ENCODE measurements around the gene MED27. TPM values are rescaled to one million over a fixed set of nuclear protein-coding genes. Genes with fewer than 3 reads are reported as not detected.

The MED27 gene
- total and polyA plus RNA-seq, 2 of the 8 experiments (the other 6 are each of a cell fraction or from before 2014, with no cell fraction given) = 29.9 to 56.5 TPM

DNA sequence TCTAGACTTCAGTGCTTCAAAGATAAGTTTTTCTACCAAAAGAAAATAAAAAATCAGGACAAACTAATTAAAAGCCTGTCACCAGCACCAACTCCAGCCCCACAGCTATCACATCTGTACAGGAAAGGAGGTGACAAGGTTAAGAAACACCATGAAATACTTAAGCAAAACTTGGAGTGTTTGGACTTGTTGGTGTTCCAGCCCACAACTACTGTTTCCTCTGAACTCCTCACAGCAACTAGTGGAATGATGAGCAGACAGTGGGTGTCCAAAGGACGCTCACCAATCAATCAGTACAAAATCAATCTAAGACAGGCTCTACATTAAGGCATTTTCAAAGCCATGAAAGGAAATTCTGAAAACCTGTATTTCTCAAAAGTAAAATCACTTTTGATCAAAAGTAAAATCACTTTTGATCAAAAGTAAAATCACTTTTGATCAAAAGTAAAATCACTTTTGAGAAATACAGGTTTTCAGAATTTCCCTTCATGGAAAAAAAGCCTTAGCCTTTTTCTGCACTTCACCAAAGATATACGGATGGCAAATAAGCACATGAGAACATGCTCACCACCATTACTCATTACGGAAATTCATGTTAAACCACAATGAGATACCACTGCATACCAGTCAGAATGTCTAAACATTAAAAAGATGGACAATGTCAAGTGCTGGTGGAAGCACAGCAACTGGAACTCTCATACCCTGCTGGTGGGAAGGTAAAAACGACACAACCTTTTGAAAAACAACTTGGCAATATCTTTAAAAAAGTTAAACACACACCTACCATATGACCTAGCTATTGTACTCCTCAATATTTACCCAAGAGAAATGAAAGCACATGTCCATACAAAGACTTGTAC lies 79.7 kb downstream of the MED27 start:
- Histone ChIP-seq H2BK20ac (ENCODE audit: low read length) (no peak overlapping the region), H3K27ac (ENCODE audit: low read depth, low read length) (no peak overlapping the region), H3K4me2 (ENCODE audit: insufficient read depth in 1 of 2, low read depth in 2 of 2, low read length in 2 of 2) (no peak overlapping the region), H2BK15ac (ENCODE audit: low read length) (no peak overlapping the region), H3K18ac (ENCODE audit: extremely low read depth, low read length) (no peak overlapping the region), H3K4me1 (replicated peaks in 1 of 4; ENCODE audit: control insufficient read depth in 3 of 4, insufficient read depth in 4 of 4, low read length in 3 of 4) (peaks cover 4 to 23% (median 13%) of the 10 kb centered on the region in 4 experiments), H3K9ac (replicated peaks in 1 of 4; ENCODE audit: extremely low read depth in 1 of 4, low read depth in 3 of 4, low read length in 3 of 4) (no peak overlapping the region), H4K5ac (ENCODE audit: insufficient read length, low read depth, low read length) (no peak overlapping the region), H3K4ac (replicated peaks; ENCODE audit: insufficient read length, low read depth, low read length) (no peak overlapping the region), H2AK5ac (ENCODE audit: low read depth, low read length) (no peak overlapping the region), H4K8ac (ENCODE audit: extremely low read depth, insufficient read depth, low read length) (no peak overlapping the region), H3K9me3 (ENCODE audit: insufficient read depth in 2 of 2, low read depth in 1 of 2, low read length in 1 of 2) (no peaks in the 10 kb centered on the region), H2BK5ac (ENCODE audit: low read depth, low read length) (no peak overlapping the region), H3K36me3 (ENCODE audit: control insufficient read depth in 2 of 4, insufficient read depth in 4 of 4, low read length in 3 of 4) (no peaks in the 10 kb centered on the region; a peak in 1 of 8 replicates), H3K4me3 (ENCODE audit: extremely low read depth in 1 of 4, insufficient read depth in 2 of 4, low read depth in 3 of 4, low read length in 4 of 4) (no peak overlapping the region), H2BK120ac (replicated peaks; ENCODE audit: low read depth, low read length) (no peak overlapping the region), H2BK12ac (ENCODE audit: low read depth, low read length) (no peak overlapping the region), H3K23me2 (ENCODE audit: low read depth, low read length) (no peaks in the 10 kb centered on the region), H3K27me3 (replicated peaks in 1 of 4; ENCODE audit: control insufficient read depth in 3 of 4, extremely low read depth in 1 of 4, insufficient read depth in 3 of 4, low read length in 3 of 4) (no peaks in the 10 kb centered on the region), H4K20me1 (replicated peaks in 1 of 2; ENCODE audit: control insufficient read depth in 1 of 2, insufficient read depth in 2 of 2, low read length in 2 of 2) (no peaks in the 10 kb centered on the region), H2AFZ (ENCODE audit: low read length) (no peak overlapping the region), H3K79me2 (ENCODE audit: control insufficient read depth in 1 of 2, insufficient read depth in 2 of 2, low read length in 2 of 2) (peaks cover 0 to 13% of the 10 kb centered on the region in 2 experiments; a peak in 2 of 4 replicates), H3K56ac (replicated peaks; ENCODE audit: insufficient read length, low read depth, low read length) (no peak overlapping the region), H4K91ac (replicated peaks; ENCODE audit: insufficient read length, low read length) (no peak overlapping the region), H3K23ac (ENCODE audit: insufficient read length) (no peak overlapping the region), H3K79me1 (ENCODE audit: low read depth, low read length) (peaks cover 4% of the 10 kb centered on the region; the same call in 1 of the 2 replicates), H3K14ac (ENCODE audit: insufficient read length) (no peak overlapping the region)
- ChIA-PET CTCF (ENCODE audit: partially characterized antibody) (interaction anchor here (1.3 kb wide), 1 partner anchor 261 kb away, joined by 3 read pairs; no protein-coding TSS in a partner anchor), POLR2A (ENCODE audit: partially characterized antibody) (no interaction called here)
- no peak for FAIRE-seq
- DNase-seq (ENCODE audit: low read depth in 1 of 2, low spot score in 2 of 2) = no peak
- TF ChIP-seq CBX5 (IDR thresholded peaks at IDR 0.05; ENCODE audit: low read depth, low read length) (no peak), GABPA (IDR thresholded peaks at IDR 0.05; ENCODE audit: borderline replicate concordance, insufficient read depth, low read length) (no peak), NANOG (IDR thresholded peaks at IDR 0.05; ENCODE audit: insufficient read depth, low read depth, low read length, poor library complexity, severe bottlenecking) (no peak), EZH2 (IDR thresholded peaks at IDR 0.05; ENCODE audit: low read depth, low read length, severe bottlenecking) (no peak), HDAC6 (IDR thresholded peaks at IDR 0.05; ENCODE audit: low read depth, low read length) (no peak), TAF1 (IDR thresholded peaks at IDR 0.05; ENCODE audit: low read depth, low read length) (no peak), BRCA1 (IDR thresholded peaks at IDR 0.05; ENCODE audit: low read depth, low read length) (no peak), CBX8 (IDR thresholded peaks at IDR 0.05; ENCODE audit: borderline replicate concordance, low read depth, low read length) (no peak), SP1 (IDR thresholded peaks at IDR 0.05; ENCODE audit: low read depth, low read length) (no peak), PHF8 (conservative IDR thresholded peaks at IDR 0.05; ENCODE audit: low read depth, low read length) (no peak)
- 79% methylated on average over 4 of the region's 4 CpGs; no CpG with 5 or more reads in 1 of the 2 experiments for WGBS, 2 experiments (ENCODE audit: extremely low coverage in 1 of 2, insufficient coverage in 1 of 2, insufficient read length in 1 of 2, insufficient replicate concordance in 2 of 2, low coverage in 1 of 2, low lambda C conversion rate in 2 of 2, missing lambda C conversion rate in 1 of 2)
